BJ (cell line): ENCODE data around the gene APCDD1L. TPM values are rescaled to one million over a fixed set of nuclear protein-coding genes. Genes with fewer than 3 reads are reported as not detected.
A peak's percentile ranks its signal among the peaks of the same experiment; 100 is the strongest.

Source experiments
- CTCF ChIA-PET: fragments of 350-600 bp; formaldehyde crosslinking; extraction: SDS; loops from one replicate; lab custom pipeline; 2021; ENCODE audit warnings: antibody characterized with exemption, inconsistent platforms; lab: Yijun Ruan, JAX
- POLR2A ChIA-PET: fragments of 300-600 bp; sonication (Branson Sonifier 250); formaldehyde crosslinking; extraction: SDS; loops from one replicate; lab custom pipeline; 2021; ENCODE audit warnings: antibody characterized with exemption; lab: Charles Lee
- DNase-seq: peaks from one replicate; pipeline ENCODE4 v3.0.0-alpha.2; 2011; ENCODE audit warnings: low read depth
- H3K27me3 ChIP-seq: 2 replicates; pipeline ENCODE4 v1.6.0; 2011; ENCODE audit warnings: low read length; ENCODE audit not compliant: control insufficient read depth, insufficient read depth
- H3K36me3 ChIP-seq: 2 replicates; pipeline ENCODE4 v1.5.1; 2011; ENCODE audit warnings: low read length; ENCODE audit not compliant: control insufficient read depth, insufficient read depth
- H3K4me3 ChIP-seq: 2 replicates; pipeline ENCODE4 v1.5.1; 2011; ENCODE audit warnings: low read depth, mild to moderate bottlenecking, control low read depth, low read length
- CTCF ChIP-seq: IDR thresholded peaks from 2 replicates; pipeline ENCODE4 v1.5.1; 2011; ENCODE audit warnings: low read depth, mild to moderate bottlenecking, control low read depth, inconsistent platforms, low read length, moderate library complexity; ENCODE audit not compliant: insufficient read depth
- polyA plus RNA-seq: library from polyadenylated mRNA; depleted of rRNA; stranded (reverse); fragments of >200 nt; gene quantifications from 2 replicates; pipeline ENCODE4 v1.2.3, GENCODE V29; 2011

APCDD1L gene
- polyA plus RNA-seq, 1 experiment, result 2.5 TPM

DNA sequence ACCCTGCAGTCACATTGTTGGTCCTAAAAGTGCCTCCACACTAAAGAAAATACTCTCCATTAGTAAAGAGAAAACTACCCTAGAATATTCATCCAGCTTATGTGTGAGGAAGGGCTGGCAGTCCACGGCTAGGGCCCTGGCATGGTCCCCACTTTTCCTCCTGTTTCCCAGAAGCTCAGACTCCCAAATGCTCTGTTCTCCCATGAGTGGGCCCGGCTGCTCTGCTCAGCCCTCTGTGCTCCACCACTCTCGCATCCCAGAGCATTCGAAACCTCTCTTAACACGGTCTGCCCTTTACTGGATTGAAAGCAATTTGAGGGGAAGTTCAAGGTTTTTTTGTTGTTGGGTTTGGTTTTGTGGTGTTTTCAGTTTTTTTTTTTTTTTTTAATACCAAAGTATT, 61.8 kb downstream of the APCDD1L start:
- CTCF ChIA-PET, result interaction anchor here (1.2 kb wide), 1 partner anchor 218 kb away, joined by 3 read pairs; no protein-coding TSS in a partner anchor
- DNase-seq, result no peak
- no peaks in the 10 kb centered on the region for H3K27me3 ChIP-seq
- no peak for TF ChIP-seq CTCF
- POLR2A ChIA-PET, result no interaction called here
- peaks cover 1% of the 10 kb centered on the region; the same call in 1 of the 2 replicates for H3K36me3 ChIP-seq
- H3K4me3 ChIP-seq, result no peak overlapping the region

GRCh38 chr20:58452667-58453255, 62.4 kb downstream of the APCDD1L start:
- DNase-seq, result no peak
- TF ChIP-seq CTCF, result no peak
- Histone ChIP-seq H3K4me3 (no peak overlapping the region), H3K36me3 (peaks cover 1% of the 10 kb centered on the region; the same call in 1 of the 2 replicates), H3K27me3 (no peaks in the 10 kb centered on the region)
- CTCF ChIA-PET, result no interaction called here
- POLR2A ChIA-PET, result no interaction called here

DNA sequence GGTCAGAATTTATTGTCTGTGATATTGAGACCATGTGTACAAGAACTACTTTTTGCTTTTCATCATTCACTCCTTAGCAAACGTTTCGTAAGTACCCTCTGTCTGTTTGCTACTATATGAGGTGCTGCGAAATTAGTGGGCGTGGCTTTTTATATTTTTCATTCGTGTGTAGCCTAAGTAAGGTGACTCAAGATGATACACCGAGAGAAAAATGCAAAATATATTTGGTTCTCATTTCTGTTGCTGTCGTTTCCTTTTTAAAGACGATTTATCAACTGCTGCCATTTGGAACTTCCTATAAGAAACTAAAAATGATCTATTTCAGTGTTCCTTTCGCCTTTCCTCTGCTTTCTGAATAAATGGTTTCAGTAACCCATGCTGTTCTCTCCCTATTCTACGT, 64.9 kb downstream of the APCDD1L start:
- peak; percentile 56 for DNase-seq
- TF ChIP-seq CTCF, result no peak
- Histone ChIP-seq H3K36me3 (peaks cover 3% of the 10 kb centered on the region), H3K27me3 (no peaks in the 10 kb centered on the region), H3K4me3 (no peak overlapping the region)
- CTCF ChIA-PET, result interaction anchor here (1.3 kb wide), 1 partner anchor 15 kb away, joined by 4 read pairs; no protein-coding TSS in a partner anchor
- POLR2A ChIA-PET, result no interaction called here

DNA sequence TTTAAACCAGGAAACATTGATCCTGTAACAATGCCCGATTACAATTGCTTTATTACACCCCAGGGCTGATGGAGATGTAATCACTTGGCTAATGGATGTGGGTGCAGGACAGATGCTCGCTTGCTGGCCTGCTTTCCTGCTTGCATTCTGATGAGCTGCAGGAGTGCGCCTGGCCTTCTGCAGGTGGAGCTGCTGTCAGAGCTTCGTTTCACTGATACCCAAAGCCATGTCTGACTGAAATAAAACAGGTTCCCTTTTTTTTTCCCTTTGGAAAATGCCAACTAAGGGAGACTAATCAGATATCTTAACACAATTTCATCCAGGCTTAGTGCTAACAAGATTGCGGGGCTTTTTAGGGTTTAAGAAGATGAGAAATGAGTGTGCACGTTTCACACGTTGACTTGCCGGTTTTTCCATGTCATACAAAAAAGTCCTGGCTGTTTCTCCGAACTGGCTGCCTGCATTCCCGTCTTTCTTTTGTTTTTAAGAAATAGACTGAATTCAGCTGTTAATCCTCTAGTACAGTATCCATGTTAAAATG, 65.4 kb downstream of the APCDD1L start:
- DNase-seq, result no peak
- ChIA-PET POLR2A (no interaction called here), CTCF (interaction anchor here (0.6 to 1.3 kb wide), 3 partner anchors 10 to 216 kb away, joined by 3 to 6 read pairs (median 4); no protein-coding TSS in a partner anchor)
- no peak for TF ChIP-seq CTCF
- no peak overlapping the region for H3K4me3 ChIP-seq
- no peaks in the 10 kb centered on the region for H3K27me3 ChIP-seq
- peaks cover 5% of the 10 kb centered on the region for H3K36me3 ChIP-seq

DNA sequence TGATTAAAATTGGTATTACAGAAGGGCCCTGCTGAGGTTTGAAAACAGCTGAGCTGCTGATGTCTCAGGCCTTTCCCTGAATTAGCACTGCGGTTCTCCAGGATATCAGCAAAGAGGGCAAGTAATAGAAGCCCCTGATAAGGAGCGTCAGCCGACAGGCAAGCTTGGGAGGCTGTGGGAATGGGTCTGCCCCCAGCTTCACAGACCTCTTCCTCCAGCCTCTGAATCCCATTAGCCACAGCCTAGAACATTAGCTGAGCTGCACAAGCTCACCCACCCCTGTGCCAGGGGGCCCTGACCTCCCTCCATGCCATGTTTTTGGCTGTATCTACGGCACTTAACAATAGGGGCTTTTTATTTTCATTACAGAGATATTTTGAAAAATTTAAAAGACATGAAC, 66.2 kb downstream of the APCDD1L start:
- TF ChIP-seq CTCF, result no peak
- Histone ChIP-seq H3K36me3 (peaks cover 7% of the 10 kb centered on the region), H3K4me3 (no peak overlapping the region), H3K27me3 (no peaks in the 10 kb centered on the region)
- no peak for DNase-seq
- ChIA-PET POLR2A (no interaction called here), CTCF (interaction anchor here (0.7 to 2.9 kb wide), 6 partner anchors 14 to 224 kb away, joined by 3 to 10 read pairs (median 4); no protein-coding TSS in a partner anchor)
